Measurements from ENCODE around the gene S100A9. TPM values are rescaled to one million over a fixed set of nuclear protein-coding genes. Genes with fewer than 3 reads are reported as not detected.

The S100A9 gene
- total RNA-seq, 1 experiment from 2014 or later = 0.33 TPM

- no peak for ATAC-seq
- no peak overlapping the region for H3K4me3 Mint-ChIP-seq
- ChIA-PET POLR2A (no interaction called here), CTCF (interaction anchor here (1.8 to 5.7 kb wide), 2 partner anchors 37 to 104 kb away, joined by 9 to 34 read pairs; no protein-coding TSS in a partner anchor)
- H3K27me3 Mint-ChIP-seq (ENCODE audit: low read depth) = peaks cover 4% of the 10 kb centered on the region
- H3K9me3 Mint-ChIP-seq = no peaks in the 10 kb centered on the region
- H3K36me3 Mint-ChIP-seq = no peaks in the 10 kb centered on the region
- no peak overlapping the region for H3K27ac Mint-ChIP-seq
- DNase-seq (ENCODE audit: low spot score) = no peak
- H3K4me1 Mint-ChIP-seq = no peaks in the 10 kb centered on the region
- TF ChIP-seq CDX4 (CRISPR knock-in tag; IDR thresholded peaks at IDR 0.05; ENCODE audit: borderline replicate concordance) (no peak), FOXJ3 (CRISPR knock-in tag; IDR thresholded peaks at IDR 0.05; ENCODE audit: borderline replicate concordance) (no peak), GRHL2 (CRISPR knock-in tag; IDR thresholded peaks at IDR 0.05; ENCODE audit: insufficient replicate concordance, severe bottlenecking) (no peak), NR3C1 (CRISPR knock-in tag; conservative IDR thresholded peaks at IDR 0.05; ENCODE audit: low read depth) (no peak), AR (CRISPR knock-in tag; IDR thresholded peaks at IDR 0.05) (no peak), FOXP4 (CRISPR knock-in tag; IDR thresholded peaks at IDR 0.05) (no peak)
These were observed 34.6 kb downstream of the S100A9 start for GRCh38 chr1:153392258-153392657.

GRCh38 chr1:153392822-153393221 lies 35.2 kb downstream of the S100A9 start:
- peaks cover 4% of the 10 kb centered on the region for H3K27me3 Mint-ChIP-seq (ENCODE audit: low read depth)
- no peak for DNase-seq (ENCODE audit: low spot score)
- ChIA-PET POLR2A (no interaction called here), CTCF (interaction anchor here (0.6 to 5.7 kb wide), 3 partner anchors 35 to 103 kb away, joined by 3 to 34 read pairs (median 9); partner anchors contain the start of gene S100A9)
- no peak overlapping the region for H3K4me3 Mint-ChIP-seq
- no peaks in the 10 kb centered on the region for H3K36me3 Mint-ChIP-seq
- no peak for ATAC-seq
- no peaks in the 10 kb centered on the region for H3K4me1 Mint-ChIP-seq
- no peak overlapping the region for H3K27ac Mint-ChIP-seq
- no peaks in the 10 kb centered on the region for H3K9me3 Mint-ChIP-seq
- TF ChIP-seq ZBTB43 (CRISPR knock-in tag; IDR thresholded peaks at IDR 0.05) (no peak), ZNF425 (CRISPR knock-in tag; conservative IDR thresholded peaks at IDR 0.05) (no peak), MYBL2 (CRISPR knock-in tag; IDR thresholded peaks at IDR 0.05) (no peak), ZMAT4 (CRISPR knock-in tag; IDR thresholded peaks at IDR 0.05) (no peak), ZNF416 (CRISPR knock-in tag; IDR thresholded peaks at IDR 0.05) (no peak), NFYB (CRISPR knock-in tag; conservative IDR thresholded peaks at IDR 0.05; ENCODE audit: low read depth) (no peak), ZNF219 (CRISPR knock-in tag; IDR thresholded peaks at IDR 0.05; ENCODE audit: borderline replicate concordance) (no peak), TCF7 (CRISPR knock-in tag; IDR thresholded peaks at IDR 0.05; ENCODE audit: low read depth) (no peak), ZNF423 (CRISPR knock-in tag; IDR thresholded peaks at IDR 0.05) (no peak), SMAD3 (CRISPR knock-in tag; IDR thresholded peaks at IDR 0.05; ENCODE audit: borderline replicate concordance) (no peak), ZBTB21 (CRISPR knock-in tag; IDR thresholded peaks at IDR 0.05; ENCODE audit: borderline replicate concordance) (no peak), ZNF281 (CRISPR knock-in tag; IDR thresholded peaks at IDR 0.05) (no peak), ZNF121 (CRISPR knock-in tag; IDR thresholded peaks at IDR 0.05) (no peak)
